GM18517 (cell line): ENCODE results near the gene MGA.

ENCODE experiments used
- ATAC-seq: cut with Tn5 transposase; IDR thresholded peaks from one replicate; pipeline ENCODE4 v1.9.1; 2021; ENCODE audit warnings: mild to moderate bottlenecking, moderate library complexity; ENCODE audit not compliant: unreplicated experiment

The MGA gene

DNA sequence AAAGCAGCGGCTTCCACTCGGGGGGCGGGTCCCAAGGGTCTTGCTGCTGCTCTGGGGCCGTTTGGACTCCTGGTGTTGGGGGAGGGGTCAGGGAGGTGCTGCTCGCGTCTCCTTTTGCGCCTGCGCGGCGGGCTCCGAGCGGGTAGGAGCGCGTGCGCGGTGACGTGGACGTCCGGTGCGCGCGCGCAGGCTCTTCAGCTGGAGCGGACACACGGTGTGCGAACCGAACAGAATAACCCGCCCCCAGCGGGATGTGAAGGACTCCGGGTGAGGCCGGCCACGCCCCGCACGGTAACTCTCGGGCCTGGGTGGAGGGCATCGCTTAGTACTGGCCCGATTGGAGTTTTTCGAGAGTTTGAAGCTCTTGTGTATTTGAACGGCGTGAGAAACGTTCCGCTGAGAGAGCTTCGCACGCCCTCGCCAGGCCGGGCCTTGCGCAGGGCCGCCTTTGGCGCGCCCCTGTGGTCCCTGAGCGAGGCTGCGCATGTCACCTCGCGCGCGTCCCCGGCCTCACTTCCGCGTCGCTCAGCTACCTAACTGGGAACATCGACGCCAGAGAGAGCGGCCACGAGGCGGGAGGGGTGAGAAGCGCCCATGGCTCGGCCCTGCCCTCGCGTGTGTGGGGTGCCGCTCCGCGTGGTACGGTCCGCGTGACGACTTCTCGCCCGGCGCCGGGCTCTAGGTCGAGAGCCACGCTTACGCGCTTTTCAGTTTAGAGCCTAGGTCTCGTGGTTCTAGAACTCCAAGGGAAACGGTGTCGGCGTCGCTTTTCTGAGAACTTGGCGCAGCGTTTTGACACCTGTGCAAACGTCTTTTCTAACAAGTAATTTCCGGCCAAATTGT is at the start of gene MGA:
Gene MGA, plus strand, starts transcription at position 171 of the 843 bp plus-strand sequence.
- ATAC-seq: peak; percentile 69

DNA sequence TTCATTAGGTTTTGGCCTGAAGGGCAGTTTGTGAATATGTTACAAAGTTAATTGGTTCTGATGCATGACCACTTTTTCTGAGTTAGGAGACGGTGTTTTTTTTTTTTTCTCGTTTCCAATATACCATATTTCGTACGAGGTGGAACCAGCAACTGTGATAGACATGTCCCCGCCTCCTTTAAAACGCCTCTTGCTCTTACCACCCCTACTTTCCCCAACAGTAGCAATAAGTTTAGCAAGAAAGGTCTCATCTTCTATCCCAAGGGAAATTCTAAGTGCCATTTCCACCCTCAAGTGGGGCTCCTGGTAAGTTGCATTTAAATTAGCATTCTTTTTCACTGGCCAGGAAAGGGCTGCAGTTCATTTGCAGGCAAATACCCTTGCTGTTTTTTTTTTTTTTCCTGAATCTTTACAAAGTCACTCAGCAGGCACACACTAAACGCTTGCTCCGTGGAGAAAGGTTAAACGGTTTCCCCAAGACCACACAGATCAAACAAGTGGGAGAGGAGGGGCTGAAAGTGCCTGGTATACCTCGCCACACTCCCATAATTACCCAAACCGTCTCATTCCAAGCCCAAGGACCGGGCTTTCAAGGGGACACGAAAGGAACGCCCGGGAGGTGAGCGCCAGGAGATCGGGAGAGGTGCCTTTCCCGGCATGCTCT is 39.5 kb upstream of the MGA start:
- no peak for ATAC-seq

DNA sequence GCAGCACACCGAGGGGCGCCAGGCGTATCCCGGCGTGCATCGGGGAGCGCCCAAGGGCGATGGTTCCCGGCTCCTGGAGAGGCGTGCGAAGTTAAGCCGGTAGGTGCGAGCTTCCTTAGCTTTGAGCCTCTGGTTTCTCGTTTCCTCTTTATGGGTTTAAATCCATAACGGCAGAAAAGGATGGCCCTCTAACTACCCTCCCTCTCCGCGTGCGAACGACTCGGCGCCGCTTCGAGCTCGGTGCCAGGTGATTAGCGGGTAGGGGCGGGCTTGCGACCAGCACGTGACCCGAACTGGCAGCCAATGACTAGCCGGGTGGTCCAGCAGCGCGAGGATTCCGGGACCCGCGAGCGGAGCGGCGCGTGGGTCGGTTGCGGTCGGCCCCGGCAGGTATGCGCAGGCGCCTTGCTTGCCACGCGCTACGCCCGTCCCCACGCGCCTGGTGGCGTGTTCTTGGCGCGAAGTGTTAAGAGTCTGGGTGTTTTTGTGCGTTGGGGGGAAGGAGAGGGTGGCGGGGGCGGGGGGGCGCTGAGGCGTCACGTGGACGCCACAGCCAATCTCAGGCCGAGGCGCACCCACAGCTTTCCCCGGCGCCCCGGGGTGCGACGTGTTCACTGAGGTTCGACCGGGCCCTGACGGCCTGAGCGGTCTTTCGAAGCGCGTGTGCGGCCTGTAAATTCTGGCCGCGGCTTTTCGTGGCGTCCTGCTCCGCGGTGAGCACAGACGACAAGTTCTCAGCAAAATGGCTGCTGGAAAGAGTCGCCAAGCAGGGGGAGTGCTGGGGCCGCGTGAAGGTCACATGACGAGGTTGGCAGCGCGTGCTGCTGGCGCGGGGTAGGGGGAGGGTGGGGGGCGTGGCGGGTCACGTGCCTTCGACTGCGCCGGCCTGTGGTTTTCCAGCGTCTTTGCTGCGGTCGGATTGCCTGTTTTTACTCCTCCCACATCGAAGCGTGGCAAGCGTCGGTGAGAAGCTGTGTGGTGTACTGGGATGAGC is 38.7 kb upstream of the MGA start:
- no peak for ATAC-seq

DNA sequence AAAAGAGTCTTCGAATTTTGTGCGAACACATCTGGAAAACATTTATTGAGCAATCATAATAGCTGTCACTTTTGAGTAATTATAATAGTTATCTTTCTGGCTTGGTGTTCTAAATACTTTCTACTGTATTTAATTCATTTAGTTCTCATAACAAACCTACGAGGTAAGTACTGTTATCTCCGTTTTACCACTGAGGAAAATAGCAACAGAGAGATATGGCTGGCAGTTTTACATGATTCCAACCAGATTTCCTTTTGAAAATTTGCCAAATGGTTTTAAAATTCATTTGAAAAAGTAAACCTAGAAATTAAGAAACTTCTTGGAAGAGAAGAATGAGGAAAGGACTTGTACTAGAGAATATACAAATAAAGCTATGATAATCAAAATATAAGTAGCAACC is 37.3 kb upstream of the MGA start:
- ATAC-seq: no peak

DNA sequence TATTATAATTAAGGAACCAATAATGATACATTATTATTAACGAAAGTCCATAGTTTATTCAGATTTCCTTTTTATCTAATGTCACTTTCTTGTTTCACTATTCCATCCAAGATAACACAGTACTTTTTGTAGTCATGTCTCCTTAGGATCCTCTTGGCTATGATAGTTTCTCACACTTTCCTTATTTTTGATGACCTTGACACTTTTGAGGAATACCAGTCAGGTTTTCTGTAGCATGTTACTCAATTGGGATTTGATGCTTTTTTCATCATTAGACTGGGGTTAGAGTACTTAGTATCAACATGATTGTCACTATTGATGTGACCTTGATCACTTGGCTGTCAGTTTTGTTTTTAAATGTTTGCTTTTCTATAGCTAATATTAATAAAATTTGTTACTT is 33.0 kb upstream of the MGA start:
- no peak for ATAC-seq

DNA sequence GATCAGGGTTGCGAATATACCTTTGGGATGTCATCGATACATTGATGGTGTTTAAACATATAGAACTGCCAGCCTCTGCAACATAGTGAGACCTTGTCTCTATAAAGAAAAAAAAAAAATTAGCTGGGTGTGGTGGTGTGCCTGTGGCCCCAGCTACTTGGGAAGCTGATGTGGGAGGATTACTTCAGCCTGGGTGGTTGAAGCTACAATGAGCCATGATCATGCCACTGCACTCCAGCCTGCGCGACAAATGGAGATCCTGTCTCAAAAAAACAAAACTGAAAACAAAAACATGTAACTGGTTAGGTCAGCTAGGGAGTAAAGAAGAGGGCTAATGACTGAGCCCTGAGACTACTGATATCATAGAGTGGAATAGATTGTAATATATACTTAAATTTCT is 30.7 kb upstream of the MGA start:
- no peak for ATAC-seq

DNA sequence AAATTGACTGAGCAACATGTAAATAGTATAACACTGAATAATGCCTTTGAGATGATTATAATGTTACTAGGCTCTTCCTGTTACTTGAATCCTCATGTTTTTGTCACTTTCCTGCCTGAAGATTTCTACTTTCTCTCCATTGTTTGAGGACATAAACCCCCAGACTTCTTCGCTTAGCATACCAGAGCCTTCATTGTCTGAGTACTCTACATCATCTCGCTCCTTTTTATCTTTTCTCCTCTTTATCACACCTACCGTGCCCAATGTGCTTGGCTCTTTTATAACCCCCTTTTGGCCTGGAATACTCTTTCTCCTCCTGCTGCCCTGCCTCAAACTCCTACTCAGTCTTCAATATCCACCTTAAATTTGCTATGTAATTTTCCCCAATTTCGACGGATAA is 30.3 kb upstream of the MGA start:
- no peak for ATAC-seq

DNA sequence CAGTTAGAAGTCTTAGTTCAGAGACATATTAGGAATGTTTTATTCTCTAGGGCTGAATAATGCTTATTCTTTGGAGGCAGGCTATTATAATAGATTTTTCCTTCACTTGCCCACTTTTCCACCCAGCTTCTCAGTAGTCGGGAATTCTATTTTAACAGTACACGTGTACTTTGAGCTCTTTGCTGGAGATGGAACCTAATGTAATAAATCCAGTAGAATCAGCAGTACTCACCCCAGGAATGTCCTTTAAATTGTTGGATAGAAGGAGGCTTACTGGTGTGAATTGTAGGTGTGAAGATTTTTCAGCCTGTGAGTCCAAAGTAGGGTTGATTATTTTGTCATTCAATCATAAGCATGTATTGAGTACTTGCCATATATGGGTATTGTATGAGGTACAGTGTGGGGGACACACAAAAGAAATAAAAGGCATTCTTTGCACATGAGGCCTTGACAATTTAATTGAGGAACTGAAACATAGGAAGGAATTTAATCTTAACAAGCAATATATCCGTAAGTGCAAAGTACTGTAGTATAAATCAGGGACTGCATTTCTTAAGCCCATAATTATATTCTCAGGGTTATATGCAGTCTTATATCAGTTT is 29.5 kb upstream of the MGA start:
- ATAC-seq: no peak

DNA sequence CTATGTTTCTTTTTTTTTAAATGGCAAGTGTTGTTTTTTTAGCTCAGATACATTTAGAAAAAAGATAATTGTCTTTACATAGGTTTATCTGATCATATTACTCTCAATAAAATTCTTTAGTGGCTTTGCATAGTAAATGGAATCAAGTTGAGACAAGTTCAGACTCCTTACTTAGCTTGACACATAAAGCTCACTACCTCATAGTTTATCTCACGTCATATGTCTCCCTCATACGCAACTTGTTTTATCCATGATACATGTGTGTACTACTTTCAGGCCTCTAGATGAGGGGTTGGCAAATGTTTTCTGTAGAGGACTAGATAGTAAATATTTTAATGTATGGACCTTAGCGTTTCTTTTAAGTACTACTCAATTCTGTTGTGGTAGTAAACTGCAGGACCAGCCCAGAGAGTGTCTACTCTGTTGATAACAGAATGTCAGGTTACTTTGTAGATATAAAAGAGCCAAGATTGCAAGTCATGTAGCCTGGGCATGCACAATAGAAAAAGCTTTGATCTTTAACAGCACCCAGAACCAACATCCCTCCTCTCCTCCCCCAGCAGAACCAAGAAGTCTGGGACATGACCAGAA is 28.2 kb upstream of the MGA start:
- ATAC-seq: no peak

DNA sequence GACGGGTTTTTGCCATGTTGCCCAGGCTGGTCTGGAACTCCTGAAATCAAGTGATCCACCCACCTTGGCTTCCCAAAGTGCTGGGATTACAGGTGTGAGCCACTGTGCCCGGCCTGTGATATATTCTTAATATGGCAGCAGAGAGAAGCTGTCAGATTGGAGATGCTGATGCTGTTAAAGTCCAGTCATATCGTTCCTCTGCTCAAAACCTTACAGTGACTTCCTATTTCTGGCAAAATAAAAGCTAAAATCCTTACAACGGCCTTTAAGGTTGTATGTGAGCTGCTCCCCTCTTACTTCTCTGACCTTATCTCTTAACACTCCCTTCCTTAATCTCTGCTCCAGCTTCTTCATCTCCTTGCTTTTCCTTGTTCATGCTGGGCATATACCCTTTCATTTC is 26.6 kb upstream of the MGA start:
- no peak for ATAC-seq

DNA sequence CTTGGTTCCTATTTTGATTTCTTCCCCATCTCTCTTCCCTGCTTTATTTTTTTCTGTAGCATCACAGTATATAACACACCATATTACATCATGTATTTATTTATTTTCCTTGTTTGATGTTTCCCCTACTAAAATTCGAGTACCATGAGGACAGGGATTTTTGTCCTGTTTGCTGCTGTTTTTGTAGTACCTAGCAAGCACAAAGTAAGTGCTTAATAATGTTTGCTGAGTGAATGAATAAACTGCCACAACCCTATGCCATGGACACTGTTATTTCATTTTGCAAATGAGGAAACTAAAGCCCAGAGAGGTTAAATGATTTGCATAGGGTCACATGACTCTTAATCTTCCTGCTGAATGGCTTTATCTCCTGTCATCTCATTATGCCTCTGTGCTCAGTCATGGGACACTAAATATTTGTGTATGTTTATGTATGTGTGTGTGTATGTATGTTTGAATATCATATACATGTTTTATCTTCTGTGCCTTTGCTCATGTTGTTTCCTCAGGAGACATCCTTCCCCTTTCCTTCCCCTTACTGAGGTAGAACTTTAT is 26.1 kb upstream of the MGA start:
- no peak for ATAC-seq

DNA sequence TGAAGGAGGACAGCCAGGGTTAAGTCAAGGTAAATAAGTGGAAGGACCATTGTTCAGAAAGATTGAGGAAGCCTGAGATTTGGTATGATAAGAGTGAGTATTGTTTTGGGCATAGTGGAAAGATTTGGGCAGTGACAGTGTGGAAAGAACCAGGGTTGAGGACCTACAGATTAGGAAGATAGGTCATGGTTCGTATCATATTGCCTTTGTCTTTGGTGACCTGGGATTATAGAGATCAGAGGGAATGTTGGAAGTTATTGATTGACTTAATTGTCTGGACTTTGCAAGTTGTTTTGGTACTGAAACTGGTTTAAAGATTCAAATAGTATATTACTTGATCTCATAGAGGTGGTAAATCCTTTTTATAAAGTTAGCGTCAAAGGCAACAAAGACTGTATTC is 23.1 kb upstream of the MGA start:
- no peak for ATAC-seq

DNA sequence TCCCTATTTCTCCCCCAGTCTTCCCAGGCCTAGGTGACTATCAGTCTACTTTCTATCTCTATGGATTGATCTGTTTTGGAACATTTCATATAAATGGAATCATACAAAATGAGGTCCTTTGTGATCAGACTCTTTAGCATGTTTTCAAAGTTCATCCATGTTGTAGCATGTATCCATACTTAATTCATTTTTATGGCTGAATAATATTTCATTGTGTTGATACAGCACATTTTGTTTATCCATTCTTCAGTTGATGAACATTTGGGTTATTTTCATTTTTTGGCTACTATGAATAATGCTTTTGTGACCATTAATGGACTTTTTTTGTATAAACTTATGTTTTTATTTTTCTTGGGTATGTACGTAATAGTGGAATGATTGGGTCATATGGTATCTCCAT is 19.2 kb upstream of the MGA start:
- no peak for ATAC-seq

DNA sequence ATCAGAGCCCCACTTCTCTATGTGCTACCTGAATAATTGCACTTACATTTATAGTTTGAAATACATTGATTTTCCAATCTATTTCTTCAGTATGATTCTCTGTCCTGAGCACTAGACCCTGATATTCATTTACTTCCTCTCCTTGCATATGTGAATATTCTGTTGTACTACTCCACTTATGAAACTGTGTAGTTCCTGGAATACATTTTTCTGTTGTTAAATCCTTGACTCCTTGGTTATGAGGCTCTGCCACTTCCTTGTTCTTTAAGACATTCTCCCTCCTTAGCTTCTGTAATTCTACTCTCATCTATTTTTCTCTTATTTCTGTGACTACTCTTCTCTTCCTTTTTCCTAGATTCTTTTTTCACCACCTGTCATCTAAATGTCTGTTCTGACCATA is 12.9 kb upstream of the MGA start:
- no peak for ATAC-seq

DNA sequence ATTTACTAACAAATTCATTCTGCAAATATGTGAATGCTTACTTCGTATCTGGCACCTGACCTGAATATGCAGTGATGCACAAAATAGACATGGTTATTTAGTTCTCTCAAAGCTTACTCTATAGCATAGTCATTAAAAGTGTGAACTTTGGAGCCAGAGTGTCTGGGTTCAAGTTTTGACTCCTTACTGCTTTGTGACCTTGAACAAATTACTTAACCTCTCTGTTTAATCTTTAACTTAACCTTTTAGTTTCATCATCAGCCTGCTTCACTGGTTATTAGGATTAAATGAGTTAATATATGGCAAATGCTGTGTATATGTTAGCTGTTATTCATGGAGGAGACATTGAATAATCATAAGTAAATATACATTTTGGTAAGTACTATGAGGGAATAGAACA is 12.1 kb upstream of the MGA start:
- no peak for ATAC-seq

DNA sequence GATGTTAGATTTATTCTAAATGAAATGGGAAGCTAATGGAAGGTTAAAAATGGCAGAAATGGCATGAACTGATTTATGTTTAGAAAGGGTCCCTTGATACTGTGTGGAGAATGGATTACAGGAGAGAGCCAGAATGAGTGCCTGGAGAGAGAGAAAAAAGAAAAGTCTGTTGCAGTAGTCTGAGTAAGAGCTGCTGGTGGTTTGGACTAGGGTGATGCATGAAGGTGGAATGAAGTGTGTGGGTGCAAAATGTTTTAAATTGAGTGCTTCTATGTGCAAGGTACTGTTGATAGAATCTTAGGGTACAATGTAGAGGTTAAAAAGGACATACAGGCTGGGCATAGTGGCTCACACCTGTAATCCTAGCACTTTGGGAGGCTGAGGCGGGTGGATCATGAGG is 11.4 kb upstream of the MGA start:
- no peak for ATAC-seq

DNA sequence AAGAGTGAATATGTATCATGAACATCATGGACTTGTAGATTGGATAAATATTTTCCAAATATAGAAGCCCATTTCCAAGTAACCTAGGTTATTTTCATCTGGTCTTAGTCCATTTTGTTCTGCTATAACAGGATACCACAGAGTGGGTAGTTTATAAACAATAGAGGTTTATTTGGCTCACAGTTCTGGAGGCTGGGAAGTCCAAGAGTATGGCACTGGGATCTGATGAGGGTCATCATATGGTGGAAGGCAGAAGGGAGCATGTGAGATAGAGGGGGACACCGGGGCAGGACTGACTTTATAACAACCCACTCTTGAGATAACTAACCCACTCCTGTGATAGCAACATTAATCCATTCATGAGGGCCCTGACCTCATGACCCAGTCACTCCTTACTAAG is 9.4 kb upstream of the MGA start:
- ATAC-seq: no peak

DNA sequence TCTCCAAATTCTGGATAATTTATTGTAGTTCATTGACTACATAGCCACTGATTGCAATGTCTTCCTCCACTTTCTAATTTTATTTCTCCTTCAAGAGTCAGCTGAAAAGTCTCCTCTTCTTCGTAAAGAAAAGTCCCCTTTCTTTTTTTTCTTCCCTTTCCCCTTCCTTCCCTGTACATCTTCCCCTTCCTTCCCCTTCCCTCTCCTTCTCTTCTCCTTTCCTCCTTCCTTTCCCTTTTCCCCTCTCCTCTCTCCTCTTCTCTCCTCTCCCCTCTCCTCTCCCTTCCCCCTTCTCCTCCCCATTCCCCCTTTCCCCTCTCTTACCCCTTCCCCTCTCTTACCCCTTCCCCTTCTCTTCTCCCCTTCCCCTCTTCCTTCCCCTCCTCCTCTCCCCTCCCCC is 8.8 kb upstream of the MGA start:
- ATAC-seq: no peak

DNA sequence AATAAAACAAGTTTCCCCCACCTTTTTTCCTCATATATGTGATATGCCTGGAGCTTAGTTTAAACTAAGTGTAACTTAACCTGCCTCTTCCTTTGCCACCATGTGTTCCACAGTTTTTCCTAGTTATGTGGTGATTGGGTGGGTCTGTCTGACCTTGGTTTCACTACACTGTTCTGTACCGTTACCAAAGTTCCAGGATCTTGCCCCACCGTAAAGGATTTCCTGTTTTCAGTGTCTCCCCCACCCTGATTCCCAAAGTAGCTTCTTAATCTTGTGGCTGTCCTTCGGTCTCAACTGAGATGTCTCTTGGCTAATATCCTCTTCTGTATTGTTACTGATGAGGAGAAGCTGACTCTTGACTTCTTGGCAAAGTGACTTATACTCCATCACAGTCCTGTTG is 6.4 kb upstream of the MGA start:
- no peak for ATAC-seq

DNA sequence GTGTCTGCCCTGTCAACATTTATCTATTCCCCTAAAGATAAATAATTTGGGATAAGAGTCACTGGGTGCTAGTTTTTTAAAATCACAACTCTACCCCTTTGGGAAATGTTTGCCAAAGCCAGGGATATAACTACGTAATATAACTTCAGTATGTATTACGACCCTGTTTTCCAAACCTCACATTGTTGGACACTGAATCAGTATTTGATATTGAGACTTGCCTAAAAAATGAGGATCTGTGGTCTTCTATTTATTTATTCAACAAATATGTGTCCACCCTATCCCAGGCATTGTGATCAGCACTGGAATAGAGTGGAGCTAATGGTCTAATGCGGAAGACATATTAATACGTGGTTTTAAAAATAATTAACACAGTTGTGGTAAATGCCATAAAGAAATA is 4.5 kb upstream of the MGA start:
- no peak for ATAC-seq
